ENCODE results near the gene ITPKB.
"Not testable (repeated sequence)": the region's sequence is repeated elsewhere in the genome, so short reads cannot be mapped to it uniquely, and the experiment has no call there.

The ITPKB gene

GRCh38 chr1:226738995-226739695 lies at the start of gene ITPKB:
Gene ITPKB, minus strand, starts transcription at chr1:226739282. Its CDS starts 1,824 bp downstream, at chr1:226737458.
- DNase-seq (ENCODE audit: low spot score), result no peak

- DNase-seq (ENCODE audit: low spot score), result no peak
Observed at GRCh38 chr1:226787638-226788037, 48.6 kb upstream of the ITPKB start.

DNA sequence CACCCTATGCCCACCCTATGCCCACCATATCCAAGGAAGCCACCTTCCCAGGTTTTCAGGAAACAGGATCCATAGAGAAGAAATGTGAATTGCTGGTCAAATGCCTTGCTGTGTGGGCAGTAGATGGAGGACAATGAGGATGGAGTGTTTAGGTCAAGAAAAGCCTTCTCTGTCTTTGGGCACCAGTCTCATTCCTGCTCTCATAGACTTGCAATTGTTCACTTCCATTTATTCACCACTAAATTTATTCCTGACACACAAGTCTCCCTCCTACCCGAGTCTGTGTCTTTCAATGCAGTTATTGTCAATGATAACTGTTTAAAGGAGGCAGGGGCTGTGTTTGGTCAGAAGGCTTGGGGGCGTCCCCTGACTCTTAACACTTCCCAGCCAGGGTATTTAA lies 48.0 kb upstream of the ITPKB start:
- DNase-seq (ENCODE audit: low spot score), result no peak

GRCh38 chr1:226786550-226786949 lies 47.5 kb upstream of the ITPKB start:
- no peak for DNase-seq (ENCODE audit: low spot score)

GRCh38 chr1:226785805-226786204 lies 46.7 kb upstream of the ITPKB start:
- DNase-seq (ENCODE audit: low spot score), result no peak

GRCh38 chr1:226784081-226785049 lies 45.3 kb upstream of the ITPKB start:
- DNase-seq (ENCODE audit: low spot score), result no peak

- DNase-seq (ENCODE audit: low spot score), result no peak
Observed at GRCh38 chr1:226782845-226783601, 43.9 kb upstream of the ITPKB start.

DNA sequence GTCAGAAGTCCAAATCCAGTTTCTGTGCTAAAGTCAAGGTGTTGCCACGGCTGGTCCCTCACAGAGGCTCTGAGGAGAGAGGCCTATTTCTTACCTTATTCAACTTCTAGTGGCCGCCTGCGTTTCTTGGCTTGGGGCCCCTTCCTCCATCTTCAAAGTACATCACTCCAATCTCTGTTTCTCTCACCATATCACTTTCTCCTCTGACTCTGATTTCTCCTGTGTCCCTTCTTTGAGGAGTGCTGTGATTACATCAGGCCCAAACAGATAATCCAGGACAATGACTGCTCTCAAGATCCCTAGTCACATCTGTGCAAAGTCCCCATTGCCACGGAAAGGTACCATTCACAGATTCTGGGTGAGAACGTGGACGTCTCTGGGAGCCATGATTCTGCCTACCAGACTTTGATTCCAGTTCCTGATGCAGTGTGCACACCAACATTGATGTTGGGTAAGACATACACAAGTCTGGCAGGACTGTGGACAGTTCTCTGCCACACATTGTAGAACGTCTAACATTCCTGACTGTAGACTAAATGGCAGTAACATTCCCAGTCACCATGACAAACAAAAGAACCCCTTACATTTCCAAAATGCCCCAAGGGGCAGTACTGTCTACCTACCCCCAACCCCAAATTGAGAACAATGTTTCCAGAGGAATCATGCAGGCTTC lies 43.0 kb upstream of the ITPKB start:
- DNase-seq (ENCODE audit: low spot score), result no peak

DNA sequence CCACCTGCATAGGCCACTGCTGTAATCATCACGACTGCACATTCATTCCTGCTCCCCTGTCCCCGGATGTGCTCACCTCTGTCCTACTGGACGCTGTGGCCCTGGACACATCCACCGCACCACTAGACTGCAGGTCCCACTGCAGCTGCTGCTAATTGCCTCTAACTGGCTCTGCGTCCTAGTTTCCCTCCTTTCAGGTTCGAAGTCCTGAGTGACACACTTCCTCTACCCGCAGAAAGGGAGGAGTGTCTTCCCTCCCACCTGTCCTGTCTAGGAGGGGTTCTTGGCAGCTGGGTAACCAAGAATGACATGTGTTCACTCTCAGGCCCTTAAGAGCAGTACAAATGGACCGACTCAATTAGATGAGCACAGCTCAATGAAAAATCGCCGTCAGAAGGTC lies 40.5 kb upstream of the ITPKB start:
- DNase-seq (ENCODE audit: low spot score), result no peak

GRCh38 chr1:226778657-226779058 lies 39.6 kb upstream of the ITPKB start:
- DNase-seq (ENCODE audit: low spot score), result no peak

- DNase-seq (ENCODE audit: low spot score), result no peak
Observed at GRCh38 chr1:226776975-226777374, 37.9 kb upstream of the ITPKB start.

DNA sequence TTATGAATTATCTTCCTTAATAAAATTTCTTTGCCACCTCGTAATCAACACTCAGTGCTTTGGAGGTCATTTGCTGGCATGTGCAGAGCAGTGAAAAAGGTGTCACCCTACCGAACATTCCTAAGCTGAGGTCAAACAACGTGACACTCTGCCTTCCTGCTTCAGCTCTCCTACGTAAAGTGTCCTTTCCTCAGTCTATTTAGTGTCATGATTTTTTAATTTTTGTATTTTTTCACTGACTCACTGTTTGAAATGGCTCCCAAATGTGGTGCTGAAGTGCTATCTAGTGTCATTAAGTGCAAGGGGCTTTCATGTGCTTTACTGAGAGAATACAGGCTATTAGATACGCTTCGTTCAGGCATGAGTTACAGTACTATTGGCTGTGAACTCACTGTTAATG lies 37.0 kb upstream of the ITPKB start:
- DNase-seq (ENCODE audit: low spot score), result no peak

- DNase-seq (ENCODE audit: low spot score), result no peak
Observed at GRCh38 chr1:226772446-226773139, 33.5 kb upstream of the ITPKB start.

DNA sequence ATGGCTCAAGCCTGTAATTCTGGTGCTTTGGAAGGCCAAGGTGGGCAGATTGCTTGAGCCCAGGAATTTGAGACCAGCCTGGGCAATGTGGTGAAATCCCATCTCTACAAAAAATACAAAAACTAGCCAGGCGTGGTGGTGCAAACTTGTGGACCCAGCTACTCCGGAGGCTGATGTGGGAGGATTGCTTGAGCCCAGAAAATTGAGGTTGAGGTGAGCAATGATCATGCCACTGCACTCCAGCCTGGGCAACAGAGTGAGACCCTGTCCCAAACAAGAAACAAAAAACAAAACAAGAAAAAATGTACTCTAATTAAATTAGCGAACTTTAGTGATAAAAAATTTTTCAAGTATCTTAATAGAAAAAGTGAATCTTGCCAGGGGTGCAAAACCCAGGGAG lies 28.1 kb upstream of the ITPKB start:
- not testable (repeated sequence) for DNase-seq (ENCODE audit: low spot score)

DNA sequence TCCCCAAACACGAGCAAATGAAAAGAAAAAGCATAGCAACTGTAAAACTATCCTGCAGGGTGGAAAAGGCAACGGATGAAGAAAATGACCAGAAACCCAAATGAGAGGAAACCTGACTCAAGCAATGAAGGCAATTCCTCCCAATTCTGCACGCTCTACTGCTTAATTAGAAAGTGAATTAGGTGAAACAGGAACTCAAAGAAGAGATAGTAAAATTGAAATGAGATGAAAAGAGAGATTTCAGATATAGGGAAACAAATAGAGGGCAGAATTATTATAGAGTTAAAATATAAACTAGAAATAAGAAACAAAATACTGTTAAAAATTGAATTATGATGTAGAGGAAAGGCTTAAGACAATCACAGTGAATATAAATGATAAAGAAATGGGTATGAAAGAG lies 27.5 kb upstream of the ITPKB start:
- no peak for DNase-seq (ENCODE audit: low spot score)

- no peak for DNase-seq (ENCODE audit: low spot score)
Observed at GRCh38 chr1:226764533-226764932, 25.5 kb upstream of the ITPKB start.

DNA sequence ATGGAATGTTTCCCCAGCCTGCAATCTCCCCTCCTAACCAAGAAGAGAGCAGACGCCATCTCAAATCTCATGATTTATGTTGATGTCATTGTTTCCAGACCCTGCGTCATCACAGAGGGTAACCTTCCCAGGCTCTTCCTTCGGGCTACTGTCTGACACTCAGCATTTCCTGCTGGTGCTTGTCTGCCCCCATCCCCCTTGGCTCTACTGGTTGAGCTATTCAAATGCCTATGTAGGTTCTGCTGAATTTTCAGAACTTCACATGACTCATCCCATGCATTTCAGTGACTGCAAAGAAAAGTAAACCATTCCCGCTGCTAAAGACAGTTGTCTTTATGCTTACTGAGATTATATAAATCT lies 24.8 kb upstream of the ITPKB start:
- no peak for DNase-seq (ENCODE audit: low spot score)

DNA sequence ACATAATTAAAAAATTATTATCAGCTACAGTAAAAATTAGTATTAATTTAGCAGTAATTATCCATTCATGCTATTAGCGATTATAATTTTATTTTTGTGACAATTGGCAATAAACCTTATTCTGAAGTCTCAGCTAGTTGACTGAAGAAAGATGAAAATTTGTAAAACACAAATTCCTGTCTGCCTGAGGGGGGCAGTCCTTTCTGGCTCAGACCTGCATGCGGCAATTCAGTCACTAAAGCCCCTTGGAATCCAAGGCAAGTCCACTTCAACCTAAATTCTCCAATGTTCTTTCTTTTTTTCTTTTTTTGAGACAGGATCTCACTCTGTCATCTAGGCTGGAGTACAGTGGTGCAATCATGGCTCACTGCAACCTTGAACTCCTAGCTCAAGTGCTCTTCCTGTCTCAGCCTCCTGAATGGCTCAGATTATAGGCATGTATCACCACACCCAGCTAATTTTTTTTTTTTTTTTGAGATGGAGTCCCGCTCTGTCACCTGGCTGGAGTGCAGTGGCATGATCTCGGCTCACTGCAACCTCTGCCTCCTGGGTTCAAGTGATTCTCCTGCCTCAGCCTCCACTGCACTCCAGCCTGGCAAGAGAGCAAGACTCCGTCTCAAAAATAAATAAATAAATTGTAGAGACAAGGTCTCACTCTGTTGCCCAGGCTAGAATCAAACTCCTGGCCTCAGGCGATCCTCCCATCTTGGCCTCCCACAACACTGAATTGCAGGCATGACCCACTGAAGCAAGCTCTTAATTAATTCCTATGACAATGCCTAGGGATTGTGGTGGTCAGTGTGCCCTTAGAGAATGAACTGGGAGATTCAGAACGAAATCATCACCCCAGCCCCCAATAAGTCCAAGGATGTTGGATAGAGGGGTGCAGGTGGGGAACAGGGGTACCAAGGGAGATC lies 24.2 kb upstream of the ITPKB start:
- DNase-seq (ENCODE audit: low spot score), result no peak

DNA sequence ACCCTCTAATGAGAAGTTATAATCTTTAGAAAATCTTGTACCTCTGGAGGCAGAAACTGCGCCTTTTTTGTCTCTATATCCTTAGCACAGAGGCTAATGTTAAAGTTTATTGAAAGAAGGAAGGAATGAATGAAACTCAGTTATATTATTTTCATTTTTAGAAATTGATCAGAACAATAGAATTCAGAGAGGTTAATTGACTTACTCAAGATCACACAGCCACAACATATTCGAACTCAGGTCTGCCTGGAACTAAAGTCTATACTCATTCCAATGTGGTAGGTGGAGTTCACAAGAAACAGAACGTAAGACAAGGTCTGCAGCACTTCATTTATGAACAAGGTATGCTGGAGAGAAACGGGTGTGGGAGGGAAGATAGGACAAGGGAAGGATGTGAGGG lies 23.0 kb upstream of the ITPKB start:
- no peak for DNase-seq (ENCODE audit: low spot score)

- no peak for DNase-seq (ENCODE audit: low spot score)
Observed at GRCh38 chr1:226761322-226761721, 22.2 kb upstream of the ITPKB start.
